H1 (cell line): ENCODE measurements around the gene ZNF624.
"Not testable (repeated sequence)": the region's sequence is repeated elsewhere in the genome, so short reads cannot be mapped to it uniquely, and the experiment has no call there.

ENCODE experiments used
- ATF2 ChIP-seq: IDR thresholded peaks from 2 replicates; pipeline ENCODE4 v1.6.1; 2012; ENCODE audit warnings: low read length, inconsistent platforms
- CTCF ChIP-seq, 3 experiments: IDR thresholded peaks; 1 replicate in 2 of 3; 2 replicates in 1 of 3; pipeline versions ENCODE4 v1.5.1 to v1.6.1; 2011; ENCODE audit warnings: low read length in 3 of 3, mild to moderate bottlenecking in 3 of 3, inconsistent platforms in 2 of 3, low read depth in 1 of 3, moderate library complexity in 1 of 3; ENCODE audit not compliant: insufficient read depth in 1 of 3; ENCODE audit errors: control extremely low read depth in 1 of 3
- MAX ChIP-seq: IDR thresholded peaks from 2 replicates; pipeline ENCODE4 v1.6.1; 2012; ENCODE audit warnings: inconsistent platforms
- POLR2AphosphoS5 ChIP-seq: IDR thresholded peaks from 2 replicates; pipeline ENCODE4 v1.6.1; 2011; ENCODE audit warnings: low read depth, low read length
- RFX5 ChIP-seq: IDR thresholded peaks from 2 replicates; pipeline ENCODE4 v1.6.1; 2011; ENCODE audit warnings: low read depth, low read length, improper control_type of control experiment, borderline replicate concordance
- SIX5 ChIP-seq: IDR thresholded peaks from 2 replicates; pipeline ENCODE4 v1.6.1; 2011; ENCODE audit warnings: mild to moderate bottlenecking, low read depth, low read length
- SUZ12 ChIP-seq: fragments of 200-600 bp; sonication (generic); IDR thresholded peaks from 2 replicates; pipeline ENCODE4 v1.6.1; 2012; ENCODE audit warnings: mild to moderate bottlenecking, inconsistent platforms, low read length, moderate library complexity, mixed read lengths
- TAF1 ChIP-seq: IDR thresholded peaks from 2 replicates; pipeline ENCODE4 v1.6.1; 2011; ENCODE audit warnings: mild to moderate bottlenecking, low read depth, low read length
- TBP ChIP-seq: IDR thresholded peaks from 2 replicates; pipeline ENCODE4 v1.6.1; 2011; ENCODE audit warnings: low read depth, low read length, improper control_type of control experiment

- not testable (repeated sequence) for TF ChIP-seq RFX5; SIX5; TAF1; TBP; MAX; SUZ12; CTCF (IDR thresholded peaks at IDR 0.05; ENCODE audit: control extremely low read depth in 1 of 3, insufficient read depth in 1 of 3, low read depth in 1 of 3, low read length in 3 of 3); ATF2; POLR2AphosphoS5
These were observed 32.4 kb upstream of the ZNF624 start for GRCh38 chr17:16686019-16686418.
